Natural killer cell treated with Interleukin-12 subunit alpha and Interleukin-12 subunit beta and Interleukin-15 and Interleukin-18, amount 100 ng/mL, for 72 hours (primary cell): Measurements from ENCODE around the gene TAS2R8. TPM values are rescaled to one million over a fixed set of nuclear protein-coding genes. Genes with fewer than 3 reads are reported as not detected.

ENCODE experiments used
- ATAC-seq, 2 donors: fragments of 150-1000 bp; cut with Tn5 transposase in 1 of 2; sonication (Bioruptor Pico), chemical (Tn5 transposase) in 1 of 2; 2 replicates each; pipeline ENCODE4 v1.10.0; 2021
- DNase-seq: peaks from one replicate; pipeline ENCODE4 v3.0.0; 2022; ENCODE audit warnings: low spot score
- H3K27ac Mint-ChIP-seq, 2 donors: 1 replicate in 1 of 2; 2 replicates in 1 of 2; pipeline ENCODE4 v1.8.0; 2022; ENCODE audit warnings: mixed read lengths in 2 of 2, mild to moderate bottlenecking in 1 of 2, moderate library complexity in 1 of 2
- H3K27me3 Mint-ChIP-seq, 2 donors: 1 replicate in 1 of 2; 2 replicates in 1 of 2; pipeline ENCODE4 v1.8.0; 2022; ENCODE audit warnings: mixed read lengths in 2 of 2
- H3K36me3 Mint-ChIP-seq: one replicate; pipeline ENCODE4 v1.8.0; 2022; ENCODE audit warnings: mixed read lengths
- H3K4me1 Mint-ChIP-seq, 2 donors: 1 replicate in 1 of 2; 2 replicates in 1 of 2; pipeline ENCODE4 v1.8.0; 2022; ENCODE audit warnings: low read depth in 2 of 2, mixed read lengths in 2 of 2, mild to moderate bottlenecking in 1 of 2
- H3K4me3 Mint-ChIP-seq: one replicate; pipeline ENCODE4 v1.8.0; 2022; ENCODE audit warnings: mixed read lengths
- H3K9me3 Mint-ChIP-seq: 2 replicates; pipeline ENCODE4 v1.8.0; 2022; ENCODE audit warnings: mixed read lengths
- total RNA-seq, 2 donors: library from RNA; stranded (reverse); gene quantifications; one replicate each; pipeline ENCODE4 v1.2.3, GENCODE V29; 2022

TAS2R8 gene
- not detected for total RNA-seq

- Mint-ChIP-seq H3K27me3 (peaks cover 26 to 39% of the 10 kb centered on the region in 2 donors), H3K9me3 (no peaks in the 10 kb centered on the region), H3K27ac (no peak within 1 kb of the TSS), H3K4me1 (no peaks in the 10 kb centered on the region), H3K4me3 (no peak within 1 kb of the TSS), H3K36me3 (no peaks in the 10 kb centered on the region)
- no peak for DNase-seq
- ATAC-seq, result no peak
Observed at GRCh38 chr12:10807186-10807585, at the start of gene TAS2R8. TAS2R8 (minus strand) TSS chr12:10807286; CDS start chr12:10806980, 306 bp downstream.

DNA sequence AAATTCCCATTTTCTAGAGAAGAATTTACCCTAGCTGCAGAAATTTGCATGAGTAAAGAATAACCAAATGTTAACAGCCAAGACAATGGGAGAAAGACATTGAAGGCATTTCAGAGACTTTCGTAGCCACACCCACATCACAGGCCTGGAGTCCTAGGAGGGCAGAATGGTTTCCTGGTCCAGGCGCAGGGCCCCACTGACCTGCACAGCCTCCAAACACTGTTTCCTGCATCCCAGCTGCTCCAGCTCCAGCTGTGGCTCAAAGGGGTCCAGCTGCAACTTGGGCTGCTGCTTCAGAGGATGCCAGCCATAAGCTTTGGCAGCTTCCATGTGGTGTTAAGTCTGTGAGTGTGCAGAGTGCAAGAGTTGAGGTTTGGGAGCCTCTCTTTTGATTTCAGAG, 48.7 kb upstream of the TAS2R8 start:
- no peak for DNase-seq
- Mint-ChIP-seq H3K27me3 (no peaks in the 10 kb centered on the region), H3K4me3 (no peak overlapping the region), H3K9me3 (no peaks in the 10 kb centered on the region), H3K36me3 (peaks cover 41% of the 10 kb centered on the region), H3K27ac (no peak overlapping the region), H3K4me1 (peaks cover 22 to 23% of the 10 kb centered on the region in 2 donors)
- ATAC-seq, result no peak

GRCh38 chr12:10853776-10854175, 46.7 kb upstream of the TAS2R8 start:
- Mint-ChIP-seq H3K27ac (no peak overlapping the region), H3K4me3 (no peak overlapping the region), H3K27me3 (no peaks in the 10 kb centered on the region), H3K4me1 (peaks cover 34 to 42% of the 10 kb centered on the region in 2 donors), H3K9me3 (no peaks in the 10 kb centered on the region), H3K36me3 (peaks cover 27% of the 10 kb centered on the region)
- no peak for ATAC-seq
- no peak for DNase-seq

- H3K9me3 Mint-ChIP-seq, result no peaks in the 10 kb centered on the region
- H3K36me3 Mint-ChIP-seq, result peaks cover 14% of the 10 kb centered on the region
- ATAC-seq (no peak), DNase-seq (no peak)
- H3K27me3 Mint-ChIP-seq, result no peaks in the 10 kb centered on the region
- H3K4me3 Mint-ChIP-seq, result no peak overlapping the region
- peak overlapping the region; percentile 9 to 10 for H3K27ac Mint-ChIP-seq
- H3K4me1 Mint-ChIP-seq, result peaks cover 34 to 44% of the 10 kb centered on the region in 2 donors
Observed at GRCh38 chr12:10851243-10851858, 44.3 kb upstream of the TAS2R8 start.

DNA sequence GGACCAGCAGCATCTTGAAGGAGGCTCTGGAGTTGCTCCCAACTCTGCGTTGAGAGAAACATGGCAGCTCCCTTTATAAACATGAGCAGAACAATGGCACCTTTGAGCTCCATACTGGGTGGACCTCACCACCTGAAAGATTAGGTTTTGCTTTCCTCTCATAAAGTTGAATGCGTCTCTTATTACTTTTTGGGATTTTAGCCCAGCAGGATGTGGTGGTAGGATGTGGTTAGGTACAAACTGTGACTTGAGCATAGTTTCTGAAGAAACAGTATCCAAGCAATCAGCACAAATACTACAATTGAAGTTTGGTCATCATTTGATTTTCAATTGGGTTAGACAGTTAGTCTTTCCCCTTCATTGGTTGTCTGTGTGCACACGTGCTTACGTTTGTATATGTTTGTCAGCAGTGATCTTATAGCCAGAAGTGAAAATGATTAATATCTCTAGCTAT, 42.4 kb upstream of the TAS2R8 start, which contains the start of gene PRR4:
PRR4 (minus strand) TSS at position 51 of the 454 bp plus-strand sequence; CDS start at position 13, 38 bp downstream.
- peak within 1 kb of the TSS in 1 of 2 donors; percentile 15 for H3K27ac Mint-ChIP-seq
- no peaks in the 10 kb centered on the region for H3K27me3 Mint-ChIP-seq
- ATAC-seq (peak; percentile 61 to 73), DNase-seq (no peak)
- no peak within 1 kb of the TSS for H3K4me3 Mint-ChIP-seq
- H3K9me3 Mint-ChIP-seq, result no peaks in the 10 kb centered on the region
- peaks cover 34 to 44% of the 10 kb centered on the region in 2 donors for H3K4me1 Mint-ChIP-seq
- peaks cover 6% of the 10 kb centered on the region for H3K36me3 Mint-ChIP-seq

- Mint-ChIP-seq H3K27ac (peak overlapping the region in 1 of 2 donors; percentile 16), H3K9me3 (no peaks in the 10 kb centered on the region), H3K36me3 (peaks cover 6% of the 10 kb centered on the region), H3K27me3 (no peaks in the 10 kb centered on the region), H3K4me3 (no peak overlapping the region), H3K4me1 (peaks cover 31 to 40% of the 10 kb centered on the region in 2 donors)
- ATAC-seq, result no peak
- DNase-seq, result no peak
Observed at GRCh38 chr12:10847744-10848143, 40.7 kb upstream of the TAS2R8 start.

- Mint-ChIP-seq H3K36me3 (peaks cover 12% of the 10 kb centered on the region), H3K9me3 (no peaks in the 10 kb centered on the region), H3K4me3 (no peak overlapping the region), H3K27ac (no peak overlapping the region), H3K4me1 (no peaks in the 10 kb centered on the region), H3K27me3 (no peaks in the 10 kb centered on the region)
- DNase-seq, result no peak
- ATAC-seq, result no peak
Observed at GRCh38 chr12:10842862-10843261, 35.8 kb upstream of the TAS2R8 start.

DNA sequence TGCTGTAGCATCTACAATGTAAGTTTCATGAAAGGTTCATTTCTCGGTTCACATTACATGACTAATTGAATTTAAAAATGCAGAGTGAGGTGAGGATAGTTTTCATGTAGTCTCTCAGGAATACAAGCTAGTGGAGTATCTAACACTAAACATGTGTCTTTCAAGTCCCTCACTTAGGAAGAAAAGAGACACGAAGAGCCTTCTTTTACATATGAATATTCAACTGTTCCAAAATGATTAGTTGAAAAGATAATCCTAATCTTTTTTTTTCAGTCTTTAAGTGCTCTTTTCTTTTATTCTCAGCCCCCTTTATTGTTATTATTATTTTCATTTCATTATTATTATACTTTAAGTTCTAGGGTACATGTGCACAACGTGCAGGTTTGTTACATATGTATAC, 31.4 kb upstream of the TAS2R8 start:
- H3K9me3 Mint-ChIP-seq, result no peaks in the 10 kb centered on the region
- peaks cover 6% of the 10 kb centered on the region for H3K36me3 Mint-ChIP-seq
- H3K4me3 Mint-ChIP-seq, result no peak overlapping the region
- DNase-seq, result no peak
- ATAC-seq, result no peak
- H3K4me1 Mint-ChIP-seq, result no peaks in the 10 kb centered on the region
- H3K27ac Mint-ChIP-seq, result no peak overlapping the region
- peaks cover 0 to 2% of the 10 kb centered on the region in 2 donors for H3K27me3 Mint-ChIP-seq

- Mint-ChIP-seq H3K36me3 (no peaks in the 10 kb centered on the region), H3K4me1 (no peaks in the 10 kb centered on the region), H3K27ac (no peak overlapping the region), H3K4me3 (no peak overlapping the region), H3K9me3 (no peaks in the 10 kb centered on the region), H3K27me3 (peaks cover 0 to 2% of the 10 kb centered on the region in 2 donors)
- no peak for ATAC-seq
- no peak for DNase-seq
Observed at GRCh38 chr12:10829994-10830393, 22.9 kb upstream of the TAS2R8 start.

DNA sequence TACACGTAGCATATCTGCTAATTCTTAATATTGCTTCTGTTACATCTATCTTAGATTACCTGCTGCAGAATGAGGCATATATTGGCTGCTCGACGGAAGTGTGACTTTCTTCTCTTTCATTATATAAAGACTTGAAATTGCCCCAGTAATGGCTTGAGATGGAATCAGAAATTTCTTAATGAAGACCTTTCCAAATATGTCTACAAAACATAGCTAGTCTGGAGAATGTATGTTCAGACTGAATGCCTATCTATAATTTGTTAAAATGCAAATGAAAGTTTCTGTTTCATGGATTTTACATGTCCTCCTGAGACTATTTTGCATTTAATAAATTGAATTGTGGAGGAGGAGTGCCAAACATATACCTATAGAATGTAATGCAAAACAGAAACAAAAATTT, 19.2 kb upstream of the TAS2R8 start, which contains the start of gene TAS2R10:
TAS2R10 (minus strand) TSS at position 101 of the 400 bp plus-strand sequence; CDS start at position 12, 89 bp downstream.
- Mint-ChIP-seq H3K27me3 (no peaks in the 10 kb centered on the region), H3K27ac (no peak within 1 kb of the TSS), H3K36me3 (no peaks in the 10 kb centered on the region), H3K4me1 (no peaks in the 10 kb centered on the region), H3K9me3 (no peaks in the 10 kb centered on the region), H3K4me3 (no peak within 1 kb of the TSS)
- ATAC-seq, result no peak
- DNase-seq, result no peak

DNA sequence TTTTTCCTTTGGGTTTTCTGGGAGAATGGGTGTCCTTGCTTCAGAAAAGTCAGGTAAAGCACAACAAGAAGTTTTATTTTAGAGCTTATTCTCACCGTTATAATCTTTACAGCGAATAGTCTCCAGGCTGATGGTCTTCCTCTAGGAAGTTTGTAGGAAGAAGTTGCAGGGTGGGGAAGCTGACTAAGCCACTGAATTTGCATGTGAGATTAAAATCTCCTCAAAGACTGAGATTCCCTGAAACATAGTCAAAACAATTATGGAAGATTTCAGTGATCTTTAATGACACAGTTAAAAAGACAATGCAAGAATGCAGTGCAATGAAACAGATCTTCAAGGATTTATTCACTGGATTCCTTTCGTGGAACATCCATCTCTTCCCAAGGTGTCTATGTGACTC, 17.9 kb upstream of the TAS2R8 start:
- no peak for DNase-seq

GRCh38 chr12:10811883-10812536, 4.9 kb upstream of the TAS2R8 start:
- Mint-ChIP-seq H3K36me3 (no peaks in the 10 kb centered on the region), H3K9me3 (no peaks in the 10 kb centered on the region), H3K4me1 (no peaks in the 10 kb centered on the region), H3K27ac (no peak overlapping the region), H3K27me3 (peaks cover 22 to 37% of the 10 kb centered on the region in 2 donors), H3K4me3 (no peak overlapping the region)
- no peak for DNase-seq
- no peak for ATAC-seq

More for the DNA sequence above, 17.9 kb upstream of the TAS2R8 start:
- Mint-ChIP-seq H3K4me1 (no peaks in the 10 kb centered on the region), H3K36me3 (no peaks in the 10 kb centered on the region), H3K9me3 (no peaks in the 10 kb centered on the region), H3K4me3 (no peak overlapping the region), H3K27ac (no peak overlapping the region), H3K27me3 (no peaks in the 10 kb centered on the region)
- no peak for ATAC-seq

DNA sequence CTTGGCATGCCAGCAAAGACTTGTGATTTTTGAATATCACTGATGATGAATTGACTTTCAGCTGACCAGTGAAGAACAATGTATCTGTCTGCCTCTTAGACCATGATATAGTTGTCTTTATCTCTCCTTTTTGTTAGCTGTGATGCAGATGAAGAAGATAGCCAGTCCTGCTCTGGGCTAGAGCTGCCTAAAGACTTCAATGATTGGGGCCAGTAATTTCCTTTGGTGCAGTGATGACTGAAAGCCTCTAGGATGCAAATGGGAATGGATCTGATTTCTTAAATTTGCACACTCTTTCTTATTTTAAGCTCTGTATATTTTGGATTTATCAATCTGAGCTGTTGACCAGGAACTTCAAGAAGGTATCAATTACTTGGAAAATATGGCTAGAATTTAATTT, 3.0 kb upstream of the TAS2R8 start, which contains the start of gene TAS2R9:
TAS2R9 (minus strand) TSS at position 101 of the 400 bp plus-strand sequence; CDS start at position 8, 93 bp downstream.
- DNase-seq, result no peak

DNA sequence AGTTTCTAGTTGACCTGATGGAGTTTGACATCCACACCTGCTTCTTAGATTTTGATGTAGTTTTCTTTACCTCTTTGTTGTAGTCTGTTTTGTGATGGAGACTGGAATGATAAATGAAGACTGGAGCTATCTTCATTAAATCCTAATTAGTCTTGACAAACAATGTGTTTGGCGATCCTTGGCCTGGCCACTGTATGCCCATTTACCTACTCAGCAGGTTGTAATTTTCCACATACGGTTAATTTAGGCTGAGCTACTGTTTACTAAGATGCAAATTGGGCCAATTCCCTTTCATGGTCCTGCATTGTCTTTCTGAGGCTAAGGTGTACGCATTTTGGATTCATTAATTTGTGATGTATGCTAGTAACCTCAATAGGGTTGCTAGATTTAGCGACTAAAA, 4.5 kb downstream of the TAS2R8 start, which contains the start of gene TAS2R7:
TAS2R7 (minus strand) TSS at position 41 of the 400 bp plus-strand sequence. CDS start 57 bp downstream, outside the sequence.
- H3K9me3 Mint-ChIP-seq, result no peaks in the 10 kb centered on the region

More for the DNA sequence above, 3.0 kb upstream of the TAS2R8 start, which contains the start of gene TAS2R9:
- Mint-ChIP-seq H3K27me3 (peaks cover 28 to 45% of the 10 kb centered on the region in 2 donors), H3K36me3 (no peaks in the 10 kb centered on the region), H3K4me1 (no peaks in the 10 kb centered on the region), H3K9me3 (no peaks in the 10 kb centered on the region), H3K27ac (no peak within 1 kb of the TSS), H3K4me3 (no peak within 1 kb of the TSS)
- ATAC-seq, result no peak

More for the DNA sequence above, 4.5 kb downstream of the TAS2R8 start, which contains the start of gene TAS2R7:
- no peak within 1 kb of the TSS for H3K27ac Mint-ChIP-seq
- ATAC-seq (no peak), DNase-seq (no peak)
- H3K4me3 Mint-ChIP-seq, result no peak within 1 kb of the TSS
- no peaks in the 10 kb centered on the region for H3K36me3 Mint-ChIP-seq
- peaks cover 26 to 49% of the 10 kb centered on the region in 2 donors for H3K27me3 Mint-ChIP-seq
- no peaks in the 10 kb centered on the region for H3K4me1 Mint-ChIP-seq
